ENCODE measurements around the gene PRPF38A.

DNA sequence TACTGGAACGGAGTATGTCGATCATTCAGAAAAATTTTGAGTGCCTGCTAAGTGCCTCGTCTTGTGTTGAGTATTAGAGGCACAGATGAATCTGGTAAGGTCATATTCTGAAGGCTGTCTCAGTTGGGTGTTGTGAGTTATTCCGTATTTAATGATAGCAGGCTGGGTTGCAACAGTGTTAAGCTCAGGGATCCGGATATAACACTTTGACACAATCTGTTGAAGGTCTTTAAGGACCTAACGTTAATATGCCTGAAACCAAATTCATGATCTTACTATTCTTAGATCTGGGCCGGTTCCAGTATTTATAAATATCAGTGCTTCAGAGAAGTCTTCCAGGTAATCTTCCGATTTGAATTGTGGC, 555 bp downstream of the PRPF38A start:
- TF ChIP-seq POLR2AphosphoS5 (IDR thresholded peaks at IDR 0.05; ENCODE audit: insufficient read depth in 1 of 2, low read depth in 1 of 2) = no peak
- TF ChIP-seq CTCF (IDR thresholded peaks at IDR 0.05) = no peak
